IPS-20b (cell line): ENCODE results near the gene TXLNA.
"Not testable (repeated sequence)": the region's sequence is repeated elsewhere in the genome, so short reads cannot be mapped to it uniquely, and the experiment has no call there.

Experiments used
- H3K27ac ChIP-seq: one replicate; pipeline ENCODE4 v1.5.1; 2013; ENCODE audit warnings: low read length
- H3K27me3 ChIP-seq: 2 replicates; pipeline ENCODE4 v1.6.1; 2013; ENCODE audit warnings: mild to moderate bottlenecking, low read length, inconsistent platforms; ENCODE audit not compliant: insufficient read depth
- H3K36me3 ChIP-seq: 2 replicates; pipeline ENCODE4 v1.6.1; 2013; ENCODE audit warnings: low read depth, mild to moderate bottlenecking, inconsistent platforms, low read length, moderate library complexity; ENCODE audit not compliant: insufficient read depth
- H3K4me1 ChIP-seq: 2 replicates; pipeline ENCODE4 v1.6.1; 2013; ENCODE audit warnings: mild to moderate bottlenecking, control low read depth, inconsistent platforms, low read length, moderate library complexity; ENCODE audit not compliant: insufficient read depth
- H3K4me3 ChIP-seq: 2 replicates; pipeline ENCODE4 v1.5.1; 2013; ENCODE audit warnings: mild to moderate bottlenecking, low read length, inconsistent platforms
- H3K9ac ChIP-seq: 2 replicates; pipeline ENCODE4 v1.6.1; 2013; ENCODE audit warnings: low read depth, mild to moderate bottlenecking, inconsistent platforms, low read length, moderate library complexity
- H3K9me3 ChIP-seq: 2 replicates; pipeline ENCODE4 v1.6.1; 2013; ENCODE audit warnings: mild to moderate bottlenecking, low read depth, low read length, inconsistent platforms; ENCODE audit not compliant: insufficient read depth

TXLNA gene

GRCh38 chr1:32165633-32166032 lies 13.8 kb upstream of the TXLNA start:
- not testable (repeated sequence) for H3K9ac ChIP-seq, H3K9me3 ChIP-seq, H3K27me3 ChIP-seq, H3K4me1 ChIP-seq, H3K4me3 ChIP-seq, H3K27ac ChIP-seq
- peaks cover 75% of the 10 kb centered on the region for H3K36me3 ChIP-seq

DNA sequence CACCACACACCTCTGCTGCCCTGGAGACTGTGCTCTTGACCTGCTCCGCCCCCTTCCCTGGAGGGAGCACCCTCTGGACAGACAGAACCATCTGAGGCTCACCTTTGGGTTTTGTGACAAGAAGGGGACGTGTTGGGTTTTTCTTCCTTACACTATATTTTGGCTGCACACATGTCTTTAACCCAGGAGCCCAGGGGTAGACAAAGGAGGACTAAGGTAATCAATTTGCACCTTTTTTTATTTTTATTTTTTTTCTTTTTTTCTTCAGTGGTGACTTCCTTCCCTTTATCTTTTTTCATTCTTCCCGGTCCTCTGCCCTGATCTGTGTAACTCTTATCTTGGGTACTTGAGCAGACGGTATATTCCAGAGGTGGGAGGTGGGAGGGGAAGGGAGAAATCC lies 8.5 kb upstream of the TXLNA start:
- Histone ChIP-seq H3K4me3 (no peak overlapping the region), H3K9me3 (no peaks in the 10 kb centered on the region), H3K27ac (no peak overlapping the region), H3K27me3 (no peaks in the 10 kb centered on the region), H3K36me3 (peaks cover 77% of the 10 kb centered on the region), H3K4me1 (no peaks in the 10 kb centered on the region), H3K9ac (no peak overlapping the region)

GRCh38 chr1:32172621-32173245 lies 6.7 kb upstream of the TXLNA start:
- peaks cover 64% of the 10 kb centered on the region for H3K36me3 ChIP-seq
- H3K27me3 ChIP-seq = no peaks in the 10 kb centered on the region
- no peaks in the 10 kb centered on the region for H3K9me3 ChIP-seq
- H3K27ac ChIP-seq = no peak overlapping the region
- H3K4me3 ChIP-seq = no peak overlapping the region
- 0 out of 2 replicates have a peak, but pooled peaks cover 1% of the 10 kb centered on the region for H3K4me1 ChIP-seq
- H3K9ac ChIP-seq = no peak overlapping the region

DNA sequence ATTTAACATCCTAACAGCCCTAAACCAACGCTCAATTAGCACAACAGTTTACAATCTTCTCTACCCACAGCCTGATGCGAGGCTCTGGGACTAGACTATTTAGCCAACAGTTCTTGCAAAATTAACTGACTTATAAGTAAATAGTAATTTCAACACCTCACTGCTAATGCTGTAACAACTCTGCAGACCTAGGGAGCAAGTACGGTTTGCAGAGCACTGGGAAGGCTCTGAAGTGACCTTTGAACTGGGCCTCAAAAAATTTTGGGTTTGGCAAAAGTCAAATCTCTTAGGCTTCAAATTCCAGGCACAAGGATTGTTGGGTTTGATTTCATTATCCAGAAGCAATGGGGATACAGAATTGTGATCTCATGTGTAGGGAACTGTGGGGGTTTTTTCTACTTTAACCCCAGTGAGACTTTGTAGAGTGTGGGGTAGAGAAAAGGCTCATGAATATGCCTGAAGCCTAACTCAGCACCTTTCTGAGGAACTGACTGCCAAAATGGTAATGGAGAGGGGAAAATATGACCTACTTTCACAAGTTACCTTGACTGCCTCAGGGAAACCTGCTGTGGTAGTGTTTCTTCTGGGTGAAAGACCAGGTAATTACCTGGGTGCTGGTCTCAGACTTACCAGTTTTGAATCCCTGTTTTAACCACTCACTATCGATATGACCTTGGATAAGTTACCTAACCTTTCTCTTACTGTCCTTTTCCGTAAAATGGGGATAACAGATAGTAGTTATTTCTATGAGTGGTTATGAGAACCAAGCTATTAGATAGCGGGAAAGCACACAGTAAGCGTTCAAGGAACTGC lies 889 bp upstream of the TXLNA start:
- H3K4me1 ChIP-seq = peaks cover 17% of the 10 kb centered on the region
- no peaks in the 10 kb centered on the region for H3K27me3 ChIP-seq
- peak overlapping the region; percentile 50 for H3K27ac ChIP-seq
- peak overlapping the region; percentile 92 for H3K4me3 ChIP-seq
- no peaks in the 10 kb centered on the region for H3K9me3 ChIP-seq
- H3K9ac ChIP-seq = peak overlapping the region; percentile 94; the same call in 1 of the 2 replicates
- peaks cover 37% of the 10 kb centered on the region for H3K36me3 ChIP-seq

DNA sequence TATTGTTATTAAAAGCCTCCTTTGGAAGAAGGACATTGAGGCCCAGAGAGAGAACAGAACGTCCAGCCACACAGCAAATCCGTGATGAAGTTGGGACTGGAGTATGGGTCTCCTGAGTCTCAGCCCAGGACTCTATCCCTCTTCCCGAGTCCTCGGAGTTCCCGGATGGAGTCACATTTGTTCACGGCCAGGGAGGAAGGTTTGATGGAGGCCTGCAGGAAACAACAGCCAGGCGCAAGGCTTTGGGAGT lies 357 bp upstream of the TXLNA start:
- Histone ChIP-seq H3K4me1 (peaks cover 17% of the 10 kb centered on the region), H3K27ac (peak overlapping the region; percentile 50), H3K9ac (peak overlapping the region; percentile 94; the same call in 1 of the 2 replicates), H3K36me3 (peaks cover 38% of the 10 kb centered on the region), H3K27me3 (no peaks in the 10 kb centered on the region), H3K4me3 (peak overlapping the region; percentile 92), H3K9me3 (no peaks in the 10 kb centered on the region)

DNA sequence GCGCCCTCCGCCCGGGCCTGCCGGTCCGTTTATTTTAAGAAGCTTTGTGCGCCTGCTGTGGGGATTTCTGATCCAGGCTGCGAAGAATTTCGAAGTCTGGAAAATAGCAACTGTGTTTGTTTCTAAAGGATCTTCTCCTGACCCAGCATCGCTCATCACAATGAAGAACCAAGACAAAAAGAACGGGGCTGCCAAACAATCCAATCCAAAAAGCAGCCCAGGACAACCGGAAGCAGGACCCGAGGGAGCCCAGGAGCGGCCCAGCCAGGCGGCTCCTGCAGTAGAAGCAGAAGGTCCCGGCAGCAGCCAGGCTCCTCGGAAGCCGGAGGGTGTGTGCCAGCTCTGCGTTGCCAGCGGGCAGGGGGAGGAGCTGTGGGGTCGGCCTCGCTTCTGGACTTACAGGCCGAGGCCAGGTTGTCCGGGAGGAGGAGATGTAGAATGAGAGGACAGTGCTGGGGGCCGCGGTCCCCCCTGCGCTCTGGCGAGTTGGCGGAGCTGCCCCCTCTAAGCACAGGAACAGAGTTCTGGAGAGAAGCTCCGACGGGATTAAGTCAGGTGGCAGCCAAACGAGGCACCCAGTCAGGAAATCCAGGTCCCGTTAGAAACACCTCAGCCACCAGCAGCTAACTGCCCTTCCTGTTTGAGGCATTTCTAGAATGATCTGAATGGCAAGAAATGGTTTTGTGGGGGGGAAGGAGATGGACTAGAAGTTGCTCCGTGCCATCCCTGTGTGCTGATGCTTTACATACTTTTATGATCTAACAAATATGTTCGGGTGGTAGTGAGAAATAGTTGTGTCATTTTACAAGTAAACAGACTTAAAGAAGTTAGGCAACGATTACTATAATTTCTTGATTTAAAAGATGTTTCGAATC lies 948 bp downstream of the TXLNA start:
- no peaks in the 10 kb centered on the region for H3K9me3 ChIP-seq
- no peaks in the 10 kb centered on the region for H3K27me3 ChIP-seq
- peaks cover 17% of the 10 kb centered on the region for H3K4me1 ChIP-seq
- peak overlapping the region; percentile 94 for H3K9ac ChIP-seq
- peak overlapping the region; percentile 92 for H3K4me3 ChIP-seq
- H3K36me3 ChIP-seq = peaks cover 42% of the 10 kb centered on the region
- peak overlapping the region; percentile 82 for H3K27ac ChIP-seq

GRCh38 chr1:32181065-32181464 lies 1.6 kb downstream of the TXLNA start:
- Histone ChIP-seq H3K4me3 (peak overlapping the region; percentile 92), H3K9ac (peak overlapping the region; percentile 94; the same call in 1 of the 2 replicates), H3K27ac (no peak overlapping the region), H3K4me1 (peaks cover 17% of the 10 kb centered on the region), H3K27me3 (no peaks in the 10 kb centered on the region), H3K36me3 (peaks cover 48% of the 10 kb centered on the region), H3K9me3 (no peaks in the 10 kb centered on the region)

GRCh38 chr1:32181563-32181962 lies 2.1 kb downstream of the TXLNA start:
- Histone ChIP-seq H3K36me3 (peaks cover 53% of the 10 kb centered on the region), H3K9ac (0 out of 2 replicates have a peak overlapping the region, but pooled peaks have one; percentile 94), H3K4me1 (peaks cover 17% of the 10 kb centered on the region), H3K27ac (no peak overlapping the region), H3K4me3 (0 out of 2 replicates have a peak overlapping the region, but pooled peaks have one; percentile 92), H3K9me3 (no peaks in the 10 kb centered on the region), H3K27me3 (no peaks in the 10 kb centered on the region)

- Histone ChIP-seq H3K4me3 (no peak overlapping the region), H3K9ac (no peak overlapping the region), H3K4me1 (peaks cover 17% of the 10 kb centered on the region), H3K36me3 (peaks cover 58% of the 10 kb centered on the region), H3K27ac (no peak overlapping the region), H3K9me3 (no peaks in the 10 kb centered on the region), H3K27me3 (no peaks in the 10 kb centered on the region)
These were observed 2.6 kb downstream of the TXLNA start for GRCh38 chr1:32182060-32182459.

DNA sequence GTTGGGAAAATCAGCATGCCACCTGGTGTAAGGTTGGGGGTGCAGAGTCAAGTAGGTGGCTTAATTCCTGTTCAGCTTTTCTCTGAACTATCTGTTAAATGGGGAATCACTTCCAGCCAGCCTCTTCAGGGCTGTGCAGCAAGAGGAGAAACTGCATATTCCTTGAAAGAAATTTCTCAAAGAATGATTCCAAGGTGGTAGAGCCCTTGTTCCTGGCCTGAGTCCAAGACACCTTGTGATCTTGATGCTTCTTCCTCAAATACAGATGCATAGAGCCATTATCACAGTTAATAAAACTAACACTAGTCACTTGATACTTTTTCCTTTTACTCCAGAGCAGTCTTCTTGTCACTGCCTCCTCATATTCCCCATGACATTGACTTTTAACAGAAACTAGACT lies 5.2 kb downstream of the TXLNA start:
- H3K36me3 ChIP-seq = peaks cover 84% of the 10 kb centered on the region
- H3K9ac ChIP-seq = no peak overlapping the region
- 0 out of 2 replicates have a peak, but pooled peaks cover 3% of the 10 kb centered on the region for H3K4me1 ChIP-seq
- H3K4me3 ChIP-seq = no peak overlapping the region
- H3K27ac ChIP-seq = no peak overlapping the region
- H3K27me3 ChIP-seq = no peaks in the 10 kb centered on the region
- no peaks in the 10 kb centered on the region for H3K9me3 ChIP-seq

GRCh38 chr1:32186077-32186476 lies 6.6 kb downstream of the TXLNA start:
- Histone ChIP-seq H3K4me3 (no peak overlapping the region), H3K4me1 (no peaks in the 10 kb centered on the region), H3K27ac (no peak overlapping the region), H3K36me3 (peaks cover 91% of the 10 kb centered on the region), H3K9me3 (no peaks in the 10 kb centered on the region), H3K27me3 (no peaks in the 10 kb centered on the region), H3K9ac (no peak overlapping the region)
